Mesendoderm (in vitro differentiated cells): ENCODE measurements around the gene SUPT6H.

Source experiments
- DNase-seq: peaks from one replicate; pipeline ENCODE4 v3.0.0; 2013
- H2AK5ac ChIP-seq: 2 replicates; pipeline ENCODE4 v1.6.1; 2013; ENCODE audit warnings: low read length, inconsistent platforms
- H2BK120ac ChIP-seq: 2 replicates; pipeline ENCODE4 v1.6.1; 2013; ENCODE audit warnings: low read depth, mild to moderate bottlenecking, low read length, moderate library complexity, mixed read lengths
- H2BK15ac ChIP-seq: replicated peaks from 2 replicates; pipeline ENCODE4 v1.6.1; 2013; ENCODE audit warnings: low read depth, mild to moderate bottlenecking, moderate library complexity
- H2BK5ac ChIP-seq: 2 replicates; pipeline ENCODE4 v1.6.1; 2013; ENCODE audit warnings: low read length, inconsistent platforms
- H3K18ac ChIP-seq: 2 replicates; pipeline ENCODE4 v1.6.1; 2013; ENCODE audit warnings: mild to moderate bottlenecking, low read length, mixed read lengths
- H3K23ac ChIP-seq: one replicate; pipeline ENCODE4 v1.6.1; 2013; ENCODE audit warnings: low read length
- H3K27ac ChIP-seq: 2 replicates; pipeline ENCODE4 v1.5.1; 2013; ENCODE audit warnings: low read depth, mild to moderate bottlenecking, inconsistent platforms, low read length, moderate library complexity
- H3K27me3 ChIP-seq: 2 replicates; pipeline ENCODE4 v1.6.1; 2013; ENCODE audit warnings: low read length, control low read depth, mild to moderate bottlenecking, inconsistent platforms; ENCODE audit not compliant: insufficient read depth, poor library complexity
- H3K36me3 ChIP-seq: 2 replicates; pipeline ENCODE4 v1.6.1; 2013; ENCODE audit warnings: low read length, inconsistent platforms; ENCODE audit not compliant: control insufficient read depth, insufficient read depth
- H3K4ac ChIP-seq: one replicate; pipeline ENCODE4 v1.6.1; 2013; ENCODE audit warnings: low read depth, mild to moderate bottlenecking, low read length, moderate library complexity
- H3K4me1 ChIP-seq: 2 replicates; pipeline ENCODE4 v1.6.1; 2013; ENCODE audit warnings: low read depth, low read length, inconsistent platforms; ENCODE audit not compliant: control insufficient read depth
- H3K4me2 ChIP-seq: 2 replicates; pipeline ENCODE4 v1.6.1; 2013; ENCODE audit warnings: low read length
- H3K4me3 ChIP-seq: 2 replicates; pipeline ENCODE4 v1.5.1; 2013; ENCODE audit warnings: mild to moderate bottlenecking, low read length
- H3K56ac ChIP-seq: one replicate; pipeline ENCODE4 v1.6.1; 2013; ENCODE audit warnings: low read length
- H3K79me1 ChIP-seq: 2 replicates; pipeline ENCODE4 v1.6.1; 2013; ENCODE audit warnings: low read length, inconsistent platforms
- H3K79me2 ChIP-seq: 2 replicates; pipeline ENCODE4 v1.6.1; 2013; ENCODE audit warnings: mild to moderate bottlenecking, low read length; ENCODE audit not compliant: control insufficient read depth, insufficient read depth
- H3K9ac ChIP-seq: 2 replicates; pipeline ENCODE4 v1.6.1; 2013; ENCODE audit warnings: low read length, inconsistent platforms
- H4K5ac ChIP-seq: one replicate; pipeline ENCODE4 v1.6.1; 2013; ENCODE audit warnings: low read length
- H4K8ac ChIP-seq: one replicate; pipeline ENCODE4 v1.6.1; 2013; ENCODE audit warnings: low read depth, mild to moderate bottlenecking, control low read depth, low read length, moderate library complexity
- whole genome bisulfite sequencing: extraction: QIAGEN DNeasy Blood & Tissue Kit; methylation state at CpG from one replicate; pipeline ENCODE4 v1.1.7; 2013; ENCODE audit warnings: low lambda C conversion rate, missing lambda C conversion rate; ENCODE audit not compliant: insufficient coverage; ENCODE audit errors: extremely low coverage; 5-methylcytosine and 5-hydroxymethylcytosine counted together

The SUPT6H gene

GRCh38 chr17:28626818-28627217 lies 35.2 kb upstream of the SUPT6H start:
- no peaks in the 10 kb centered on the region for H3K4me1 ChIP-seq
- DNase-seq = no peak
- no peaks in the 10 kb centered on the region for H3K27me3 ChIP-seq
- no CpG with 5 or more reads among the region's 4 CpGs for WGBS
- peaks cover 1% of the 10 kb centered on the region for H3K79me1 ChIP-seq
- no peak overlapping the region for H4K8ac ChIP-seq
- no peak overlapping the region for H2BK120ac ChIP-seq
- H3K9ac ChIP-seq = no peak overlapping the region
- H3K56ac ChIP-seq = no peak overlapping the region
- no peak overlapping the region for H4K5ac ChIP-seq
- H3K23ac ChIP-seq = no peak overlapping the region
- H3K27ac ChIP-seq = no peak overlapping the region
- H2BK5ac ChIP-seq = no peak overlapping the region
- H3K36me3 ChIP-seq = peaks cover 30% of the 10 kb centered on the region
- H3K4ac ChIP-seq = no peak overlapping the region
- H2BK15ac ChIP-seq = no peak overlapping the region
- H3K4me3 ChIP-seq = no peak overlapping the region
- H3K79me2 ChIP-seq = no peaks in the 10 kb centered on the region
- no peak overlapping the region for H3K4me2 ChIP-seq
- H2AK5ac ChIP-seq = no peak overlapping the region
- no peak overlapping the region for H3K18ac ChIP-seq

GRCh38 chr17:28634206-28634865 lies 27.7 kb upstream of the SUPT6H start:
- H2AK5ac ChIP-seq = no peak overlapping the region
- DNase-seq = no peak
- no CpG with 5 or more reads among the region's 14 CpGs for WGBS

GRCh38 chr17:28635506-28635905 lies 26.5 kb upstream of the SUPT6H start:
- Histone ChIP-seq H4K5ac (no peak overlapping the region), H3K27ac (no peak overlapping the region), H3K56ac (no peak overlapping the region), H4K8ac (no peak overlapping the region), H3K9ac (no peak overlapping the region), H3K4me3 (no peak overlapping the region), H3K23ac (no peak overlapping the region), H3K79me2 (peaks cover 13% of the 10 kb centered on the region), H2BK5ac (no peak overlapping the region), H3K79me1 (peaks cover 15% of the 10 kb centered on the region), H3K18ac (no peak overlapping the region), H3K4me2 (no peak overlapping the region), H3K36me3 (peaks cover 48% of the 10 kb centered on the region), H2BK120ac (no peak overlapping the region), H3K4ac (no peak overlapping the region), H2BK15ac (no peak overlapping the region), H2AK5ac (no peak overlapping the region), H3K27me3 (no peaks in the 10 kb centered on the region), H3K4me1 (no peaks in the 10 kb centered on the region)
- no CpG with 5 or more reads among the region's 1 CpG for WGBS
- no peak for DNase-seq

More at GRCh38 chr17:28634206-28634865, 27.7 kb upstream of the SUPT6H start:
- Histone ChIP-seq H3K79me1 (peaks cover 15% of the 10 kb centered on the region), H2BK5ac (no peak overlapping the region), H3K4ac (no peak overlapping the region), H3K23ac (no peak overlapping the region), H3K4me1 (no peaks in the 10 kb centered on the region), H3K4me3 (no peak overlapping the region), H3K4me2 (no peak overlapping the region), H2BK15ac (no peak overlapping the region), H3K79me2 (peaks cover 13% of the 10 kb centered on the region), H3K27ac (no peak overlapping the region), H4K8ac (no peak overlapping the region), H3K36me3 (peaks cover 41% of the 10 kb centered on the region), H2BK120ac (no peak overlapping the region), H3K9ac (no peak overlapping the region), H3K27me3 (no peaks in the 10 kb centered on the region), H3K18ac (no peak overlapping the region), H3K56ac (no peak overlapping the region), H4K5ac (no peak overlapping the region)

DNA sequence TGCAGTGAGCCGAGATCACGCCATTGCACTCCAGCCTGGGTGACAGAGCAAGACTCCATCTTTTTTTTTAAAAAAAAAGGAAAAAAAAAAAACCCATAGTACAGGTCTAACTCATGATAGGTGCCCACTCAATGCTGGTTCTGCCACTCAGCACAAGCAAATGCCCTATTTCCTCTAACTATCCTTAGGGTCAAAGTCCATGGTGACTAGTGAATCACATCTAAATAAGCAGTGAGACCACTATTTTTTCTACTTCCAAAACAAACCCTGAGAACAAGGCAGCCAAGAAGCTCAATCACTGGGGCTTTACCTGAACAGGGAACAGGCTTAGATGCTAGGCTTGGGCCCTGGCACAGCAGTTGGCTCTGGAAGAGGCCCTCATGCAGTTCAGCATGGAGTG lies 20.4 kb upstream of the SUPT6H start:
- Histone ChIP-seq H2AK5ac (no peak overlapping the region), H3K18ac (no peak overlapping the region), H3K9ac (no peak overlapping the region), H3K79me1 (peaks cover 15% of the 10 kb centered on the region), H3K27ac (no peak overlapping the region), H3K27me3 (no peaks in the 10 kb centered on the region), H3K4ac (no peak overlapping the region), H2BK5ac (no peak overlapping the region), H2BK120ac (no peak overlapping the region), H4K8ac (no peak overlapping the region), H3K4me1 (peaks cover 4% of the 10 kb centered on the region), H4K5ac (no peak overlapping the region), H3K79me2 (peaks cover 25% of the 10 kb centered on the region), H2BK15ac (no peak overlapping the region), H3K36me3 (peaks cover 31% of the 10 kb centered on the region), H3K56ac (no peak overlapping the region), H3K23ac (no peak overlapping the region), H3K4me2 (no peak overlapping the region), H3K4me3 (no peak overlapping the region)
- WGBS = no CpG with 5 or more reads among the region's 2 CpGs
- no peak for DNase-seq

DNA sequence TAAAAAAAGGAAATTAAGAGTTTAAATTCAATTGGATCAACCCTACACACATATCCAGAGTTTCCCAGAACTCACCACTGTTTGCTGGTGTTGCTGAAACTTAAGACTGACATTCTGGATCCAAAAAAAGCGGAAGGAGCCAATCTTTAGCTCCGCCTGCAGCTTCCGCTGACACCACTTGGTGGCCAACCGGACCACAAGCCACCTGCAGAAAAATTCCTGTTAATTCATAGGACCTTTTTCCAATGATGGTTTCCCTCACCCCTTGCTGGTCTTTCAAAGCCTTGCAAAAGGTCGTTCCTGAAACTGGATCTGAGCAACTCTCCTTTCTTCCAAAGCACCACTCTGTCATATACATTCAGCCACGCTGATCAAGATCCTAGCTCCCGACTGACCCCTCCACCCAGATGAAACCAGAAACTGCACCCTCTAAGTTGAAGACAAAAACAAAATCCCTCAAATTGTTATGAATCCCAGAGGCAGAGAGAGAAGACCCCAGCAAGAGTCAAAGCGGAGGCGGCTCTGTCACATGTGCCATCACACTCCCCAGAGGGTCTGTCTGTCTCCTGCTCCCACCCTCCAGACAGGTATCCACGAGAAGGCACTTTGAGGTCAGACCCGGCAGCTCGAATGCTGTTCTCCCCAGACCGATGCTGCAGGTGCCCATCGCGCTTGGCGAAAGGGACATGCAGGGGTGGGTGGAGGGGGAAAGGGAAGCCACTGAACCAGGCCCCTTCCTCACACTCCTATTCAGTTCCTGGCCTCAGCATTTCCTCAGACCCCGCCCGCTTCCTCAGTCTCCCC lies 17.8 kb upstream of the SUPT6H start:
- DNase-seq = peak; percentile 72
- Histone ChIP-seq H3K18ac (peak overlapping the region; percentile 87), H3K79me2 (peaks cover 21% of the 10 kb centered on the region), H3K36me3 (peaks cover 22% of the 10 kb centered on the region), H3K56ac (peak overlapping the region; percentile 91), H3K9ac (peak overlapping the region; percentile 80), H4K8ac (no peak overlapping the region), H4K5ac (no peak overlapping the region), H3K4me2 (peak overlapping the region; percentile 82), H2BK5ac (no peak overlapping the region), H2BK15ac (no peak overlapping the region), H2AK5ac (no peak overlapping the region), H3K79me1 (peaks cover 14% of the 10 kb centered on the region), H3K23ac (no peak overlapping the region), H3K27me3 (no peaks in the 10 kb centered on the region), H3K27ac (no peak overlapping the region), H3K4me1 (peaks cover 4% of the 10 kb centered on the region), H2BK120ac (no peak overlapping the region), H3K4me3 (peak overlapping the region; percentile 76), H3K4ac (peak overlapping the region; percentile 63)
- WGBS = no CpG with 5 or more reads among the region's 18 CpGs
